Neural cell (in vitro differentiated cells): ENCODE results near the gene MEGF6.

Experiments used
- EP300 ChIP-seq: fragments of 450-650 bp; conservative IDR thresholded peaks from 2 replicates; pipeline ENCODE4 v1.6.1; 2014; ENCODE audit warnings: antibody characterized with exemption, mild to moderate bottlenecking, moderate library complexity; ENCODE audit not compliant: poor library complexity, severe bottlenecking
- MXI1 ChIP-seq: fragments of 450-650 bp; conservative IDR thresholded peaks from 2 replicates; pipeline ENCODE4 v1.6.1; 2014; ENCODE audit warnings: antibody characterized with exemption, mild to moderate bottlenecking; ENCODE audit not compliant: poor library complexity, severe bottlenecking
- POLR2AphosphoS5 ChIP-seq: IDR thresholded peaks from 2 replicates; pipeline ENCODE4 v1.6.1; 2012
- RAD21 ChIP-seq: fragments of 450-650 bp; conservative IDR thresholded peaks from 2 replicates; pipeline ENCODE4 v1.6.1; 2014; ENCODE audit warnings: antibody characterized with exemption, mild to moderate bottlenecking, moderate library complexity
- SMC3 ChIP-seq: fragments of 450-650 bp; conservative IDR thresholded peaks from 2 replicates; pipeline ENCODE4 v1.6.1; 2014; ENCODE audit warnings: antibody characterized with exemption, mild to moderate bottlenecking, moderate library complexity; ENCODE audit not compliant: poor library complexity
- TF ChIP-seq, protein P1 (sequence below): fragments of 450-650 bp; IDR thresholded peaks from 2 replicates; pipeline ENCODE4 v1.5.1; 2014; ENCODE audit warnings: antibody characterized with exemption, mild to moderate bottlenecking, moderate library complexity; ENCODE audit not compliant: poor library complexity, severe bottlenecking

DNA sequence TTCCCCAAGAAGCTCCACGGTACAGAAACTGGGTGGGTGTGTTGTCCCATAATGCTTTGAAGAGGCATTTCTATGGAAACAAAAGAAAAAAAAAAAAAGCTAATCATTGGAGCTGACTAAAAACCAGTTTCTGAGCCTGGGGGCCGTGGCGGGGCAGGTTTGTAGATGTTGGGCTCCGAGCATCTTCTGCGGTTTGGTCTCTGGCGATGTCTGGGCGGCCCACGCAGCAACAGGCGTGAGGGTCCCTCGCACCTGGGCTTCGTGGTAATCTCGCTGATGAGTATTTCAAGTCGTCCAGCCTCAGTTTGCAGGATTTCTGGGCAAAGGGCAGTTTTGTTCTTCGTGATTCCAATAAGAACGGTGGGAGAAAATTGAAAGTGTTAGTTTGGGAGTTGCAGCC is 47.8 kb upstream of the MEGF6 start:
- TF ChIP-seq, protein P1, sequence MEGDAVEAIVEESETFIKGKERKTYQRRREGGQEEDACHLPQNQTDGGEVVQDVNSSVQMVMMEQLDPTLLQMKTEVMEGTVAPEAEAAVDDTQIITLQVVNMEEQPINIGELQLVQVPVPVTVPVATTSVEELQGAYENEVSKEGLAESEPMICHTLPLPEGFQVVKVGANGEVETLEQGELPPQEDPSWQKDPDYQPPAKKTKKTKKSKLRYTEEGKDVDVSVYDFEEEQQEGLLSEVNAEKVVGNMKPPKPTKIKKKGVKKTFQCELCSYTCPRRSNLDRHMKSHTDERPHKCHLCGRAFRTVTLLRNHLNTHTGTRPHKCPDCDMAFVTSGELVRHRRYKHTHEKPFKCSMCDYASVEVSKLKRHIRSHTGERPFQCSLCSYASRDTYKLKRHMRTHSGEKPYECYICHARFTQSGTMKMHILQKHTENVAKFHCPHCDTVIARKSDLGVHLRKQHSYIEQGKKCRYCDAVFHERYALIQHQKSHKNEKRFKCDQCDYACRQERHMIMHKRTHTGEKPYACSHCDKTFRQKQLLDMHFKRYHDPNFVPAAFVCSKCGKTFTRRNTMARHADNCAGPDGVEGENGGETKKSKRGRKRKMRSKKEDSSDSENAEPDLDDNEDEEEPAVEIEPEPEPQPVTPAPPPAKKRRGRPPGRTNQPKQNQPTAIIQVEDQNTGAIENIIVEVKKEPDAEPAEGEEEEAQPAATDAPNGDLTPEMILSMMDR: no peak
- TF ChIP-seq MXI1: no peak
- no peak for TF ChIP-seq POLR2AphosphoS5
- no peak for TF ChIP-seq RAD21
- no peak for TF ChIP-seq SMC3
- no peak for TF ChIP-seq EP300
